Midbrain (tissue), 1 donor: Measurements from ENCODE around the gene TBP.

Experiments
- DNase-seq: peaks from one replicate; lab custom pipeline; 2025; lab: John Stamatoyannopoulos, UW

The TBP gene

DNA sequence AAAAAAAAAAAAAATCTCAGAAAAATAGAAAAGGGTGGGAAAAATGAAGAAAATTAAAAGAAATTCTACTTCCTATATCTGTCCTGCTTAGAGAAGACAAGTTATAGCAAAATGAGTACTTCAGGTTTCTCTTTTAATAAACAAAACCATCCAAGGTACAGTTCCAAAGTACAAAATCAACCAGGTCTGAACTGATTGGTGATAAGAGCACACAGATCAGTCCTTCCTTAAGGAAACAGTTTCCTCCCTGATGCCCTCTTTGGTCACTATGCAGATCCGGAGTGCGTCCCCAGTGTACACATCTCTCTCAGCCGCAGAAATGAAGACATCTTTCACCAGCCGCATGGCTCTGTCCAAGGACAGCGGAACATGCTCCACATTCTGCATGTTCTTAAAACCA, 19.2 kb upstream of the TBP start:
- no peak for DNase-seq

DNA sequence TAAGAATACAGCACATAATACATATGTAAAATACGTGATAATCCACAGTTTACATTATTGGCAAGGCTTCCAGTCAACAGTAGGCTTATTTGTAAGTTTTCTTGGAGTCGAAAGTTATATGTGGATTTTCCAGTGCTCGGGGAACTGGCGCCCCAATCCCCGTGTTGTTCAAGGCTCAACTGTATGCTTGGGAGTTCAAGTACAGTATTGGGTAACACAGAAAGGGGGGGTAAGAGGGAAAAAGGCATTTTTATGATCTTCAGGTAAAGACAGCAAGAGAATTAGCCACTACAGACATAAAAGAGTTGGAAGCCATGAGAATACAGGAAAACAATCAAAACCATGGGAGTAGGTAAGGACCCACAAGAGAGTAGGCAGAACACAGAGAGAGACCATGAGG, 17.5 kb upstream of the TBP start:
- DNase-seq = no peak

DNA sequence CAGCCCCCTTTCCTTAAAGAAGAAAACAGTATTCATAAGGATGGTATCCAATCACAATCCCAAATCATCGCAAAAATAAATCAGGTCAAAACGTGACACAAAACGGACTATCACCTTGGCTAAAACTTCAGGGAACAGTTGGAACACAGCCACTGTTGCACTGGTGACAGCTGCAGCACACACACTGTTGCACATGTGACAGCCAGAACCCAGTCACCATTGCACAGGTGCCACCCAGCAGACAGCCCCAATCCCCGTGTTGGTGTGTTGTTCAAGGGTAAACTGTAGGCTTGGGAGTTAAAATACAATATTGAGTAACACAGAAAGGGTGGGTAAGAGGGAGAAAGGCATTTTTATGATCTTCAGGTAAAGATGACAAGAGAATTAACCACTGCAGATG, 16.8 kb upstream of the TBP start:
- no peak for DNase-seq

GRCh38 chr6:170542031-170542719, 12.0 kb upstream of the TBP start:
- DNase-seq = no peak

DNA sequence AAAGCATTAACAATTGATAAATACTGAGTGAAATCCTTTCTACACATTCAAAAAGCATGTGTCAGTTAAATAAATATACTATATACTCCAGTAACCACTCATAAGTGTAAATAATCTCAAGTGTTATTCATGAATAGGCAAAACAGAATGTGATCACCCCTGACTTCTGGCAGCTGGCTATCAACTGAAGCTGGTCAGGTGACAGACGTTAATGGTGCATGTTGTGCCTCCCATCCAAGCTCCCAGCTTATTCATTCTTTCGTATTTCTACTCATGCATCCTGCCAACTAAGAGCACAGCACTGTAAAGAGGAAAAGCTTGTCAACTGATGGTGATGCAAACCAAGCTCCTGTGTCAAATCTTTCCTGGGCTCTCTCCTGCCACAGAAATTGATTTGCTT, 8.8 kb upstream of the TBP start:
- DNase-seq = no peak

DNA sequence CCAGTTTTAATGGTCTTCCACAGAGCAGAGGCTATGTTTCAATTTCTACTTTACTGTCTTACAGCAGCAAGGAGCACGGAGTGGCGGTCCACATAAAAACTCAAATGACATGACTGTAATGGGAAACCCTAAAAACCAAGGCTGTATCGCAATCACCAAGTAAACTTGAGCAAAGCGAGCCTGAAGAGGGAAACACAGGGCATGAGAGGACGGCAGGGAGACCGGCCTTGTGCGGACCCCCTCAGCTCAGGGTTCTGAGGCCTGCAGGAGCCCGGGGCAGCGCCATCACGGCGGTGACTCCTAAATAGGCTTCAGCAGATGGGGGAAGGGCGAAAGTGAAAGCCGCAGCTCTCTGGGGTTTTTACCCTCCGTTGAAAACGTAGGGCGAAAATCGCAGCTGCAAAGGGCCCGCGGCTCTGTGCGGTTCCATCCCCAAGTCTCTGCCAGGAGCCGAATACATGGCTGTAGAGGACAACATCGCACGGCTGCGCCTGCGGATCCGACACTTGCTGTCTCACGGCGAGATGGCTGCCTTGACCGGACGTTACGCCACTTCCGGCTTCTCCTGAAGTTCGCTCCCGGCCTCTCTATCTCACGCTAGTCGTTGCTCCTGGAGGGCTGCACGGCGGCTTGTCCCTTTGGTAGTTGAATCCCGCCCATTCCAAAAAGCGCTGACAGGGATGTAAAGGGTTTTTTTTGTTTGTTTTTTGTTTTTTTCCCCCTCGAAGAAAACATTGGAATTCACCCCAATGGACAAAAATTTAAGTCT, 1.2 kb upstream of the TBP start, which contains the start of gene PSMB1:
Gene PSMB1, minus strand, starts transcription at position 543 of the 769 bp plus-strand sequence. Its CDS starts 65 bp downstream, at position 478.
- DNase-seq = peak; percentile 94

DNA sequence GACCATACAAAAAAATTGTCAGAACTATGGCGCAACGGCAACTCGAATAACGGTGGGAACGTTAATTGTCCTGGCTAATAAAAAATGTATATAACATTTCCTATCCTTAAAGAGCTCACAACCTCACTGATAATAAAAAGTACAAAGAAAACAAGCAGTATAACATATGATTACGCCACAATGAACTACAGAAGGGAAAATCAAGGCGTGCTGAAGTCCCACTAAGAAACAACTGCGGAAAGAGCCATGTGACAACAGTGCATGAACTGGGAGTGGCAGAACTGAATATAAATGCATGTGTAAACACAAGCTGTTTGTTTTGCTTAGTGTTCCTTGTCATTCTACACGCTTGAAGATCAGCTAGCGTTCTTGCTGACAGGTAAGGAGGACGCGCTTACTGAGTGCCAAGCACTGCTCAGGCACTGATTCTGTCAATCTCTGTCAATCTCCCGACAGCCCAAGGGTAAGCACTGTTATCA, 596 bp upstream of the TBP start:
- DNase-seq = peak; percentile 84

DNA sequence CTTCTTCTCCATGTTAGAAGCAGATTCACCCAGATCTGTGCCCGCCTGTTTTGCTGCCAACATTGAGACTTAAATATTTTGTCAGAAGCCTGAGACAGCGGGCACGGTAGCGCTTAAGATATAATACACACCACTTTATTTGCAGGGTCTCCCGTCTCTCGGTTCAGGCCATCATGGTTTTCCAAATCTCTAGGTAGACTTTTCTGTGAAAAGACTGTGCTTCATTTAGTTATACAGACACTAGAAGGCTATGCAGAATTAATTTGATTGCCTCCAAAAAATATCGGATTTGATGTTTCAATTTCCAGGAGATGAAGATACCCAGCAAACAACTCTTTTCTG, 598 bp downstream of the TBP start:
- DNase-seq = no peak

- no peak for DNase-seq
These were observed 1.1 kb downstream of the TBP start for GRCh38 chr6:170555305-170555704.

DNA sequence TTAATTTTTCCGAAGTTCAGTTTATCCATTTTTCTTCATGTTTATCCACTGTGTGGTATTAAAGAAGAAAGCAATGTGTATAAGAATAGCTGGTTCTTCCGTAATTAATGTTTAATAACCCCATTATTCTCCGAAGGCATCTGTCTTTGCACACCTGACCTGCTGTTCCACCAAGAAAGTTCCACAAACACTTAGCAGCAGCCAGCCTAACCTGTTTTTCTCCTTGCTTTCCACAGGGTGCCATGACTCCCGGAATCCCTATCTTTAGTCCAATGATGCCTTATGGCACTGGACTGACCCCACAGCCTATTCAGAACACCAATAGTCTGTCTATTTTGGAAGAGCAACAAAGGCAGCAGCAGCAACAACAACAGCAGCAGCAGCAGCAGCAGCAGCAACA, 7.4 kb downstream of the TBP start:
- DNase-seq = no peak

- DNase-seq = no peak
These were observed 10.9 kb downstream of the TBP start for GRCh38 chr6:170564936-170565530.

- DNase-seq = no peak
These were observed 18.7 kb downstream of the TBP start for GRCh38 chr6:170572704-170573466.

DNA sequence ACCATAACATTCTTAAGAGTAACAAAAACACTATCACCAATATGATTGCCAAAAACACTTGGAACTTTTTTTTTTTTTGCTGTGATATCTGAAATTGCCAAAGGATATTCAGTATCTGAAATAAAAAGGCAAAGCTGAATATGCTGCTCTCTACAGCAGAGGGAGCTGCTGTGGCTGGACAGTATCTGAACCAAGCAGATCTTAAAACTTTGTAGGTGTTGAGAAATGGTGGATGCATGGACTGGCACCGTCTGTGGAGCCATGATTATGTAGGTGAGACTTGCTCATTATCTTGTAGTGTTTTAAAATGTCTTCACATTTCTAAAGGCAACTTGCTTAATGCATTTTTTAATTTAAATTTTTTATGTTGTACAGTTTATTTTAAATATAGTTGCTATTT, 21.1 kb downstream of the TBP start:
- no peak for DNase-seq

DNA sequence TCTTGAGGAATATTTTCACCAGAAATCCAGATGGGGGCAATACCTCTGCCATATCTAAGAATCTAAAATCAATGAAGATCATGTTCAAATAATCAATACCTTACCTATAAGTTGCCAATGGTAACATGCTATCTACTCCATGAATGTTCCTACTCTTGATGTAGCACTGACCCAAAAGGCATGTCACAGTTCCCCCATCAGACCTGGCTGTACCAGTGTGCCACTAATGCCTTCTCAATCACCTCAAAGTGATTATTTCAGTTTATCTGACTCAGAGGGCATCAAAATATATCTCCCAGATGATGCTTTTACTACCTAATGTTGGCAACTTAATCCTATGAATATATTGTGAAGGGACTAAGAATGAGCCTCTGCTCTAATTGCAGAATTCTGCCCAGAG, 24.7 kb downstream of the TBP start:
- no peak for DNase-seq

- DNase-seq = no peak
These were observed 29.6 kb downstream of the TBP start for GRCh38 chr6:170583756-170584180.

- DNase-seq = peak; percentile 93
These were observed 30.2 kb downstream of the TBP start, which contains the start of gene PDCD2 for GRCh38 chr6:170584181-170584953. Gene PDCD2, minus strand, starts transcription at chr6:170584637. Its CDS starts 56 bp downstream, at chr6:170584581.

GRCh38 chr6:170584954-170585498, 30.9 kb downstream of the TBP start:
- DNase-seq = no peak

DNA sequence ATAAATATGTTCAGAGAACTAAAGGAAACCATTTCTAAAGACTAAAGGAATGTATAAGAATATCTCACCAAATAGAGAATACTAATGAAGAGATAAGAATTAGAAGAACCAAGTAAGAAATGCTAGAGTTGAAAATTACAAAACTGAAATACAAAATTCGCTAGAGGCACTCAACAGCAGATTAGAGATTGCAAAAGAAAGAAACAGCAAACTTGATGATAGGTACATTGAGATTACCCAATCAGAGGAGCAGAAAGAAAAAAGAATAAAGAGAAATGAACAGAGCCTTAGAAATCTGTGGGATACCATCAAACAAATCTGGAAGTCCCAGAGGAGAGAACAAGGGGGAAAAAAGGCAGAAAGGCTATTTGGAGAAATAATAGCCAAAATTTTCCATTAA, 36.6 kb downstream of the TBP start:
- DNase-seq = no peak

DNA sequence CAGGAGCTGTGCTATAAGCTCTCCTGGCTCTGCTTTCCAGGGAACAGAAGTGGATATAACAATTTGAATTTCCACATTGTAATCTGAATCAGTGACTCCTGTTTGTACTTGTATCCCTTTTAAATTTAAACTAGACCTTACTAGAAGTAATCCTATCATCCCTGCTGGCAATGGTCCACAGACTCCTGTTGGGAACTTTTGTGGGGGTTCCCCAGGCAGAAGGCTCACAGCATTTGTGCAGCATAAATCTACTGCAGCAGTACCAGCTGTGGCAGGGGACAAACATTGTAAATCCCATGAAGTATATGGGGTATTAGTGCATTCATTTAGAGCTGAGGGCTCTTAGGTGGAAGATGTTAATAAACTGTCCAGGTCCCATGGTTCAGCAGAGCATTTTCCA, 42.3 kb downstream of the TBP start:
- DNase-seq = no peak

GRCh38 chr6:170597278-170597677, 43.1 kb downstream of the TBP start:
- no peak for DNase-seq
